H1 (cell line): ENCODE results near the gene DHX38. TPM values are rescaled to one million over a fixed set of nuclear protein-coding genes. Genes with fewer than 3 reads are reported as not detected.

Source experiments
- CTCF ChIA-PET: fragments of 300-600 bp; sonication (Branson Sonifier 250); formaldehyde crosslinking; loops from one replicate; lab custom pipeline; 2021; ENCODE audit not compliant: partially characterized antibody; lab: Charles Lee
- POLR2A ChIA-PET: fragments of 300-600 bp; sonication (Branson Sonifier 250); formaldehyde crosslinking; loops from one replicate; lab custom pipeline; 2021; ENCODE audit warnings: inconsistent platforms; ENCODE audit not compliant: partially characterized antibody; lab: Charles Lee
- DNase-seq, 2 experiments: peaks; one replicate each; pipeline versions ENCODE4 v3.0.0 to v3.0.0-alpha.2; 2010 to 2022; ENCODE audit warnings: low spot score in 2 of 2, low read depth in 1 of 2, mixed read lengths in 1 of 2
- FAIRE-seq: peaks from 2 replicates; lab custom pipeline; 2011; peaks lifted over from hg19 to GRCh38; lab: Jason Lieb, UNC
- H2AFZ ChIP-seq: 2 replicates; pipeline ENCODE4 v1.8.1; 2012; ENCODE audit warnings: low read length, inconsistent platforms
- H2AK5ac ChIP-seq: 2 replicates; pipeline ENCODE4 v1.6.1; 2013; ENCODE audit warnings: low read depth, low read length
- H2BK120ac ChIP-seq: replicated peaks from 2 replicates; pipeline ENCODE3; 2013; ENCODE audit warnings: low read depth, low read length, inconsistent platforms
- H2BK12ac ChIP-seq: 2 replicates; pipeline ENCODE4 v1.6.1; 2013; ENCODE audit warnings: low read depth, low read length
- H2BK15ac ChIP-seq: 2 replicates; pipeline ENCODE4 v1.6.1; 2013; ENCODE audit warnings: low read length
- H2BK20ac ChIP-seq: 2 replicates; pipeline ENCODE4 v1.6.1; 2013; ENCODE audit warnings: low read length
- H2BK5ac ChIP-seq: 2 replicates; pipeline ENCODE4 v1.6.1; 2013; ENCODE audit warnings: low read depth, low read length
- H3K14ac ChIP-seq: 2 replicates; pipeline ENCODE4 v1.6.1; 2013; ENCODE audit warnings: inconsistent platforms; ENCODE audit not compliant: insufficient read length
- H3K18ac ChIP-seq: 2 replicates; pipeline ENCODE4 v1.6.1; 2013; ENCODE audit warnings: low read length; ENCODE audit errors: extremely low read depth
- H3K23ac ChIP-seq: 2 replicates; pipeline ENCODE4 v1.6.1; 2013; ENCODE audit warnings: inconsistent platforms; ENCODE audit not compliant: insufficient read length
- H3K23me2 ChIP-seq: 2 replicates; pipeline ENCODE4 v1.6.1; 2013; ENCODE audit warnings: low read depth, low read length
- H3K27ac ChIP-seq: 2 replicates; pipeline ENCODE4 v1.6.1; 2011; ENCODE audit warnings: low read depth, low read length, inconsistent platforms
- H3K27me3 ChIP-seq, 4 experiments: replicated peaks in 1 of 4; 1 replicate in 1 of 4; 2 replicates in 3 of 4; pipeline versions ENCODE4 v1.6.1 to v1.8.1; 2011 to 2013; ENCODE audit warnings: low read length in 3 of 4, mild to moderate bottlenecking in 3 of 4, inconsistent platforms in 2 of 4, mixed read lengths in 2 of 4, moderate library complexity in 1 of 4; ENCODE audit not compliant: control insufficient read depth in 3 of 4, insufficient read depth in 3 of 4; ENCODE audit errors: extremely low read depth in 1 of 4
- H3K36me3 ChIP-seq, 4 experiments: 2 replicates each; pipeline versions ENCODE4 v1.6.1 to v1.8.1; 2011 to 2013; ENCODE audit warnings: mild to moderate bottlenecking in 4 of 4, low read length in 3 of 4, moderate library complexity in 2 of 4, control low read depth in 1 of 4, inconsistent platforms in 1 of 4; ENCODE audit not compliant: insufficient read depth in 4 of 4, control insufficient read depth in 2 of 4
- H3K4ac ChIP-seq: replicated peaks from 2 replicates; pipeline ENCODE3; 2013; ENCODE audit warnings: low read length, low read depth, mixed read lengths, inconsistent platforms; ENCODE audit not compliant: insufficient read length
- H3K4me1 ChIP-seq, 4 experiments: replicated peaks in 1 of 4; 1 replicate in 1 of 4; 2 replicates in 3 of 4; pipeline versions ENCODE4 v1.6.1 to v1.8.1; 2011 to 2013; ENCODE audit warnings: low read length in 3 of 4, inconsistent platforms in 2 of 4, mixed read lengths in 1 of 4; ENCODE audit not compliant: insufficient read depth in 4 of 4, control insufficient read depth in 3 of 4
- H3K4me2 ChIP-seq, 2 experiments: 2 replicates each; pipeline versions ENCODE4 v1.6.1 to v1.8.1; 2011 to 2013; ENCODE audit warnings: low read depth in 2 of 2, low read length in 2 of 2, control low read depth in 1 of 2, inconsistent platforms in 1 of 2, mild to moderate bottlenecking in 1 of 2; ENCODE audit not compliant: insufficient read depth in 1 of 2
- H3K4me3 ChIP-seq, 4 experiments: fragments of 200-600, 300-600 bp in 1 of 4; sonication (generic), shearing (Covaris generic), sonication (Bioruptor Twin) in 1 of 4; 2 replicates each; pipeline versions ENCODE4 v1.5.1 to v1.8.1; 2011 to 2016; ENCODE audit warnings: low read length in 4 of 4, low read depth in 3 of 4, control low read depth in 2 of 4, inconsistent platforms in 2 of 4, mild to moderate bottlenecking in 2 of 4, mixed read lengths in 1 of 4, moderate library complexity in 1 of 4; ENCODE audit not compliant: insufficient read depth in 2 of 4; ENCODE audit errors: extremely low read depth in 1 of 4
- H3K56ac ChIP-seq: replicated peaks from 2 replicates; pipeline ENCODE3; 2013; ENCODE audit warnings: low read depth, mild to moderate bottlenecking, mixed read lengths, low read length, inconsistent platforms; ENCODE audit not compliant: insufficient read length
- H3K79me1 ChIP-seq: 2 replicates; pipeline ENCODE4 v1.6.1; 2013; ENCODE audit warnings: low read depth, low read length, control low read depth
- H3K79me2 ChIP-seq, 2 experiments: 2 replicates each; pipeline versions ENCODE4 v1.6.1 to v1.8.1; 2012 to 2013; ENCODE audit warnings: low read length in 2 of 2, mild to moderate bottlenecking in 2 of 2, inconsistent platforms in 1 of 2; ENCODE audit not compliant: insufficient read depth in 2 of 2, control insufficient read depth in 1 of 2
- H3K9ac ChIP-seq, 4 experiments: replicated peaks in 1 of 4; 1 replicate in 1 of 4; 2 replicates in 3 of 4; pipeline versions ENCODE4 v1.6.1 to v1.8.1; 2011 to 2013; ENCODE audit warnings: low read depth in 3 of 4, low read length in 3 of 4, control low read depth in 2 of 4, mild to moderate bottlenecking in 2 of 4, moderate library complexity in 2 of 4, inconsistent platforms in 1 of 4; ENCODE audit errors: extremely low read depth in 1 of 4
- H3K9me3 ChIP-seq, 2 experiments: 2 replicates each; pipeline versions ENCODE4 v1.6.1 to v1.8.1; 2012 to 2013; ENCODE audit warnings: mild to moderate bottlenecking in 2 of 2, moderate library complexity in 2 of 2, control low read depth in 1 of 2, inconsistent platforms in 1 of 2, low read depth in 1 of 2, low read length in 1 of 2, mixed read lengths in 1 of 2; ENCODE audit not compliant: insufficient read depth in 2 of 2
- H4K20me1 ChIP-seq, 2 experiments: replicated peaks in 1 of 2; 2 replicates each; pipeline versions ENCODE3 to v1.8.1; 2011 to 2013; ENCODE audit warnings: inconsistent platforms in 2 of 2, low read length in 2 of 2, mild to moderate bottlenecking in 1 of 2; ENCODE audit not compliant: insufficient read depth in 2 of 2, control insufficient read depth in 1 of 2
- H4K5ac ChIP-seq: 2 replicates; pipeline ENCODE4 v1.6.1; 2013; ENCODE audit warnings: low read length, low read depth, mixed read lengths, inconsistent platforms; ENCODE audit not compliant: insufficient read length
- H4K8ac ChIP-seq: 2 replicates; pipeline ENCODE4 v1.8.0; 2013; ENCODE audit warnings: mild to moderate bottlenecking, moderate library complexity, low read length, inconsistent platforms; ENCODE audit not compliant: insufficient read depth; ENCODE audit errors: extremely low read depth
- H4K91ac ChIP-seq: replicated peaks from 2 replicates; pipeline ENCODE3; 2013; ENCODE audit warnings: low read length, mixed read lengths, inconsistent platforms; ENCODE audit not compliant: insufficient read length
- KDM4A ChIP-seq: IDR thresholded peaks from one replicate; pipeline ENCODE4 v1.7.1; 2012; ENCODE audit warnings: low read depth, mild to moderate bottlenecking, moderate library complexity, low read length, inconsistent platforms; ENCODE audit not compliant: severe bottlenecking
- NANOG ChIP-seq: IDR thresholded peaks from 2 replicates; pipeline ENCODE4 v1.6.1; 2011; ENCODE audit warnings: low read length, low read depth, mild to moderate bottlenecking, inconsistent platforms; ENCODE audit not compliant: insufficient read depth, poor library complexity, severe bottlenecking
- RNF2 ChIP-seq: fragments of 200-900, 300-1000 bp; sonication (generic); IDR thresholded peaks from 2 replicates; pipeline ENCODE4 v1.7.1; 2016; ENCODE audit warnings: borderline replicate concordance, low read depth, mild to moderate bottlenecking, antibody characterized with exemption, low read length; ENCODE audit not compliant: poor library complexity, severe bottlenecking; ENCODE audit errors: missing control alignments
- SP4 ChIP-seq: IDR thresholded peaks from 2 replicates; pipeline ENCODE4 v1.6.1; 2012; ENCODE audit warnings: low read length, inconsistent platforms
- TCF12 ChIP-seq: IDR thresholded peaks from 2 replicates; pipeline ENCODE4 v1.6.1; 2011; ENCODE audit warnings: low read depth, mild to moderate bottlenecking, low read length
- WGBS, 2 experiments: shearing (Covaris generic) in 1 of 2; methylation state at CpG; one replicate each; pipeline versions ENCODE4 v1.1.6 to v1.1.7; 2013 to 2015; ENCODE audit warnings: low lambda C conversion rate in 2 of 2, mixed read lengths in 2 of 2, inconsistent platforms in 1 of 2, low coverage in 1 of 2, missing lambda C conversion rate in 1 of 2; ENCODE audit not compliant: insufficient replicate concordance in 2 of 2, insufficient coverage in 1 of 2, insufficient read length in 1 of 2; ENCODE audit errors: extremely low coverage in 1 of 2, missing lambda C conversion rate in 1 of 2; 5-methylcytosine and 5-hydroxymethylcytosine counted together
- polyA plus RNA-seq, 7 experiments: library from polyadenylated mRNA; depleted of rRNA in 3 of 7; stranded (reverse) in 5 of 7; unstranded in 2 of 7; fragments of >200 nt in 5 of 7; fragments of 200-250 nt in 2 of 7; gene quantifications; 1 replicate in 5 of 7; 2 replicates in 1 of 7; 4 replicates in 1 of 7; pipeline versions ENCODE4 v1.2.1 to v1.2.3, GENCODE V29; 2011 to 2013; ENCODE audit warnings: missing spikeins in 2 of 7, mixed read lengths in 2 of 7
- total RNA-seq: library from RNA; stranded (reverse); fragmentation: NEBNext Ultra II Directional; extraction: Animal tissue kit (Norgen Biotek cat#: 25700); gene quantifications from 2 replicates; pipeline ENCODE4 v1.2.1, GENCODE V29; 2021

Gene DHX38
- total and polyA plus RNA-seq, 2 of the 8 experiments (the other 6 are each of a cell fraction or from before 2014, with no cell fraction given): 27.3 to 53.5 TPM

GRCh38 chr16:72073560-72074230, 20.0 kb upstream of the DHX38 start:
- Histone ChIP-seq H3K79me2 (no peaks in the 10 kb centered on the region), H4K5ac (no peak overlapping the region), H4K91ac (no peak overlapping the region), H3K4me2 (no peak overlapping the region; a peak in 2 of 4 replicates), H3K4me3 (no peak overlapping the region), H3K27me3 (no peaks in the 10 kb centered on the region), H2BK15ac (no peak overlapping the region), H3K56ac (no peak overlapping the region), H2BK20ac (no peak overlapping the region), H2BK120ac (no peak overlapping the region), H3K18ac (no peak overlapping the region), H4K8ac (no peak overlapping the region), H2BK12ac (peak overlapping the region; percentile 39; the same call in 1 of the 2 replicates), H4K20me1 (no peaks in the 10 kb centered on the region), H3K27ac (peak overlapping the region; percentile 68; the same call in 1 of the 2 replicates), H2BK5ac (peak overlapping the region; percentile 77; the same call in 1 of the 2 replicates), H3K4ac (no peak overlapping the region), H3K23me2 (no peaks in the 10 kb centered on the region), H3K9me3 (no peaks in the 10 kb centered on the region), H3K4me1 (peaks cover 0 to 14% (median 2%) of the 10 kb centered on the region in 4 experiments; a peak in 3 of 7 replicates), H3K36me3 (no peaks in the 10 kb centered on the region), H2AK5ac (no peak overlapping the region; the same call in 1 of the 2 replicates), H3K14ac (no peak overlapping the region), H2AFZ (no peak overlapping the region), H3K9ac (peak overlapping the region in 1 of 4 experiments; percentile 60; a peak in 2 of 7 replicates), H3K79me1 (no peaks in the 10 kb centered on the region), H3K23ac (no peak overlapping the region)
- no peak for FAIRE-seq
- DNase-seq: no peak
- WGBS, 2 experiments: 78% methylated on average over 8 of the region's 8 CpGs; no CpG with 5 or more reads in 1 of the 2 experiments
- ChIA-PET CTCF (interaction anchor here (1.4 to 2.3 kb wide), 3 partner anchors 10 to 25 kb away, joined by 4 to 15 read pairs (median 6); partner anchors contain the start of genes DHX38 and TXNL4B), POLR2A (interaction anchor here (4.0 kb wide), 1 partner anchor 20 kb away, joined by 23 read pairs; the partner anchor contains the start of genes DHX38 and TXNL4B)
- TF ChIP-seq NANOG (no peak), RNF2 (no peak), SP4 (no peak), TCF12 (no peak), KDM4A (no peak)
